HG02571 (cell line): ENCODE results near the gene ESAM.
"Not testable (repeated sequence)": the region's sequence is repeated elsewhere in the genome, so short reads cannot be mapped to it uniquely, and the experiment has no call there.

Source experiments
- ATAC-seq: cut with Tn5 transposase; IDR thresholded peaks from one replicate; pipeline ENCODE4 v1.9.1; 2021; ENCODE audit warnings: mild to moderate bottlenecking, moderate library complexity; ENCODE audit not compliant: unreplicated experiment

The ESAM gene

GRCh38 chr11:124776865-124777645 lies 15.0 kb upstream of the ESAM start:
- ATAC-seq = no peak

DNA sequence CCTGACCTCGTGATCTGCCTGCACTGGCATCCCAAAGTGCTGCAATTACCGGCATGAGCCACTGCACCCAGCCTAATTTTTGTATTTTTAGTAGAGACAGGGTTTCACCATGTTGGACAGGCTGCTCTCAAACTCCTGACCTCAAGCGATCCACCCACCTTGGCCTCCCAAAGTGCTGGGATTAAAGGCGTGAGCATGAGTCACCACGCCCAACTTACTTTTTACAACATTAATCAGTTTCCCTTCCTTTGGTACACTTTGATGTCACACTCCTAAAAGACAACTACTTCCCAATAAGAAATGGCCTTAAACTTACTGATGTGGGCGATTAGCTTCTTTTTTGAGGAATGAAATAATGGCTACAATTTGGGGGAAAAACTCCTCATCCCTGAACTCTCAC lies 8.9 kb upstream of the ESAM start:
- not testable (repeated sequence) for ATAC-seq

DNA sequence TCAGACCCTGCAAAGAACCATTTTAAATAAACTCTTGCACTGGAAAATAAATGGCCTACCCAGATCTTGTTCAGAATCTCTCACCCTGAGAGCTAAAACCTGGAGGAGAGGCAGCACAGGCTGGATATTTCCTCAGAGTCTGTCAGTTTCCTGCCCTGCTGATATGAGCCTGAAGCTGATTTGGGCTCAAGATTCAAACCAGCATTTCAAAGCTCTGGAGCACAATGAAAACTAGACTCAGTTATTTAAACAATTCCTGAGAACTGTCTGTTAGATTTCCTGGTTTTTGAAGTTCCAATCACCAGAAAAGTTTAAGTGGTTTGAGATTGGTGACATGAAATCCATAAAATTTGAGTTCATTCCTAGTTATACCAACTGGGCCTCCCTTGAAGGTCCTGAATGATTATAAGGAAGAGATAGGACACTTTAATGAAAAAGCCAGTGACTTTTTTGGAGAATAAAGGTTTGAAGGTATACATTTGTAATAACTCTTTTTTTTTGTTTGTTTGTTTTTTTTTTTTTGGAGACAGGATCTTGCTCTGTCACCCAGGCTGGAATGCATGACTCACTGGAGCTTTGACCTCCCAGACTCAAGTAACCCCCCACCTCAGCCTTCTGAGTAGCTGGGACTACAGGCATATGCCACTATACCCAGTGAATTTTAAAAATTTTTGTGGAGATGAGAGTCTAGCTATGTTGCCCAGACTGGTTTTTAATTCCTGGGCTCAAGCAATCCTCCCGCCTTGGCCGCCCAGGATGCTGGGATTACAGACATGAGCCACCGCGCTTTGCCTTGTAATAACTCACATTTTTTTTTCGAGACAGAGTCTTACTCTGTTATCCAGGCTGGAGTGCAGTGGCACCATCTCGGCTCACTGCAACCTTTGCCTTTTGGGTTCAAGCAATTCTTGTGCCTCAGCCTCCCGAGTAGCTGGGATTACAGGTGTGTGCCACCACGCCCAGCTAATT lies 8.0 kb upstream of the ESAM start:
- ATAC-seq = no peak

DNA sequence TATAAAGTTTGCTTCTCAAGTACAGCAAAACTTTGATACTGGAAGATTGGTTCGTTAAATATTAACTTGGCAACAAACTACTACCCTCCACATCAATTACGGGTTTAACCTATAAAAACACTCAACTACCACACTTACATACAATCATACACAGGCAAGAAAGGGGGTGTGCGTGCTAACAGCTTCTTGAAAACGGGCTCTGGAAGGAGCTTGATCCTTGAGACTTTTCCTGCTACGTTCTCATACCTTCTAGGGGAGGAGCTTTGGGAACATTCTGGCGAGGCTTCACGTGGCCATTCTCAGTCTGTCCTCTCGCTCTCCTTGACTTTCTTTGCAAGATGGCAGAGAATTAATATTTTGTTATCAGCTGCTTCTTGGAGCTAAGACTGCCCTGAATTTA lies 6.8 kb upstream of the ESAM start:
- ATAC-seq = no peak

- ATAC-seq = no peak
Measured at GRCh38 chr11:124766156-124766555, 4.1 kb upstream of the ESAM start.

GRCh38 chr11:124763156-124763947 lies 1.3 kb upstream of the ESAM start:
- no peak for ATAC-seq

DNA sequence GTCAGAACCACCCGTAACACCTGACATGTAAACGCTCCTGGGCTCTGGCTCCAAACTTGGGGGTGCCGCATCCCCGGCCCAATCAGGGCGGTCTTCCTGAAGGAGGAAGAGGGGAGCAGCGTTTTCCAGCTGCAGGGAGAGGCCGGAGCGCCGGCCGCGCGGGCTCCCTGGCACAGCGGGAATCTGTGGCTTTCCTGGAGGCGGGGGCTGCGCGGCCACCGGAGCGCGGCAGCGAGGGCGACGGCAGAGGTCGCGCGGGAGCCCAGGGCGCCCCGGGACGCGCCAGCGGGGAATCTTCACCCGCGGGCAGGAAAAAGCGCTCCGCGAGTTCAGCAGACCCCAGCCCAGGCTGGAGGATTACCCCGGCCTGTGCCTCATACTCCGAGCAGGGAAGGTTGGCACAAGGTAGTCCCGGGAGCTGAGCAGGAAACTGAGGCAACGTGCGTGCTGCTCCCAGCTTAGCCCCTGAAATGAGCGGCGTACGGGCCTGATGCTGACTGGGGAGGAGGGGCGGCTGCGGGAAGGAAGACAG lies 600 bp upstream of the ESAM start:
- peak; percentile 10 for ATAC-seq

GRCh38 chr11:124761301-124762104 lies 587 bp downstream of the ESAM start:
- no peak for ATAC-seq

DNA sequence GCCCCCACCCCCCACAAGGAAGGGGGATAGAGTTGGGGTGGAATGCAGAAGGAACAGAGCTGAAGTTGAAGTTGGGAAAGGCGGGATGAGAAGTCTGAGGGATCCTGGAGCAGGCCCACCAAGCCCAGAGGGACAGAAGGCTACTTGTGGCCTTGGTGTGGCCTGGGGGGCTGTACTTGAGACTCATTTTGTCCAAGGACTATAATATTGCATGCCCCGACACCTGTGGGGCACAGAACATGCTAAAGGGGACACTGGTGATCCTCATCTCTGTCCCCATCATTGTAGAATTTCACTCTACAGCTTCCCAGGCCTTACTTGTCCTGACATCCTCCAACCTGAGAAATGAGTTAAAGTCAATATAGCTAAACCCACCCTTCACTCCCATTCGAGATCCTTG lies 1.3 kb downstream of the ESAM start:
- no peak for ATAC-seq

GRCh38 chr11:124760205-124760652 lies 1.9 kb downstream of the ESAM start:
- ATAC-seq = no peak

DNA sequence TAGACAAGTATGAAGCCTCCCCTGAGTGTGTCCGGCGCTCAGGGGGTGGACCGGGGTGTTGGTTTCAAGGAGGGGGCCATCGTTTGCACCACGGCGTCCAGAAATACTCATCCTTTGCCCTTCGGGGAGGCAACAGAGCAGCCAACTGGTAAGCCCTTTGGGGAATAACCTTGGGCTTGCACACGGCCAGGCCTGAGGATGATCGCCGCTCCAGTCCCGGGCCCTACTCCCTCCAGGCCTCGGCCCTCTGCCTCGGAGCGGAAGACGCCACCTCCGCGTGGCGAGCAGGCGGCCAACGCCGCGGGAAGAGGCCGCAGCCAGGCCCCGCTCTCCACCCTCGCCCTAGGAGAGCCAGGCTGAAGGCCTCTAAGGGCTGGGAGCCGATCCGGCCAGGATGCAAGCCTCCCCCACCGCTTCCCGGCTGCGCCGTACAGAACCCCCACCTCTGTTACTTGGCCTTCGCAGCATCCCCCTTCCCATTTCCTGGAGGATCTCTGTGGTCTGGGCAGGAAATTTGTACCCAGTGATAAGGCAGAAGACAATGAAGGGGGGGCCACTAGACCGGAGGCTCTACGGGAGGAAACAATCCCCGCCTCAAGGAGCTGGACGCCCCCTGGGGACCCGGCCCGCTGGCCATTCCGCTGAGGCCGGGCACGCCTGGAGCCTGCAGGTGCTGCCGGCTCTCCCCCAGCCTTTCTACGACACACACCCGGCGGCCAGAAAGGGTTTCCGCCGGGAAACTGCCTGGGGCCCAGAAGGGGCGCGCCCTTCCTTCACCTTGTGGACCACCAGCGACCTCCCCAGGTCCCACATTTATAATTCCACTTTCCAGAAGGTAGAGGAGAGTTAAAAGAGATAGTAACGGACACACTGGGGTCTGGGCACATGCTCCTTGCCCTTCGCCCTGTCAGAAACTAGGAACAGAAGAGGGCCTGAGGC lies 2.6 kb downstream of the ESAM start:
- no peak for ATAC-seq

GRCh38 chr11:124758355-124759265 lies 3.5 kb downstream of the ESAM start:
- peak; percentile 47 for ATAC-seq

DNA sequence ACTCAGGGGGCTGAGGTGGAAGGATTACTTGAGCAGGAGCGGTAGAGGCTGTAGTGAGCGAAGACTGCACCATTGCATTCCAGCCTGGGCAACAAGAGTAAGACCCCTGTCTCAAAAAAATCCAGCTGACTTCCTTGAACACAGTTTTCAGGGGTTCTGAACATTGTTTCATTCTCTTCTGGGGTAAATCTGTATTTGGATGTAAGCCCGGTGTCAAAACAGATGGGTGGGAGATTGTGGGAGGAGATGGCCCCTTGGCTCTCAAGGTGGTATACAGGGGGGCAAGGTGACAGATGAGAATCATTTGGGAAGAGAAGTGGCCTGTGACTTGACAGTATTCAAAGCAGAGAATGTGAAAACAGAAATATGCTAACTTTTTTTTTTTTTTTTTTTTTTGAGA lies 4.8 kb downstream of the ESAM start:
- no peak for ATAC-seq

GRCh38 chr11:124756753-124757227 lies 5.3 kb downstream of the ESAM start:
- no peak for ATAC-seq

DNA sequence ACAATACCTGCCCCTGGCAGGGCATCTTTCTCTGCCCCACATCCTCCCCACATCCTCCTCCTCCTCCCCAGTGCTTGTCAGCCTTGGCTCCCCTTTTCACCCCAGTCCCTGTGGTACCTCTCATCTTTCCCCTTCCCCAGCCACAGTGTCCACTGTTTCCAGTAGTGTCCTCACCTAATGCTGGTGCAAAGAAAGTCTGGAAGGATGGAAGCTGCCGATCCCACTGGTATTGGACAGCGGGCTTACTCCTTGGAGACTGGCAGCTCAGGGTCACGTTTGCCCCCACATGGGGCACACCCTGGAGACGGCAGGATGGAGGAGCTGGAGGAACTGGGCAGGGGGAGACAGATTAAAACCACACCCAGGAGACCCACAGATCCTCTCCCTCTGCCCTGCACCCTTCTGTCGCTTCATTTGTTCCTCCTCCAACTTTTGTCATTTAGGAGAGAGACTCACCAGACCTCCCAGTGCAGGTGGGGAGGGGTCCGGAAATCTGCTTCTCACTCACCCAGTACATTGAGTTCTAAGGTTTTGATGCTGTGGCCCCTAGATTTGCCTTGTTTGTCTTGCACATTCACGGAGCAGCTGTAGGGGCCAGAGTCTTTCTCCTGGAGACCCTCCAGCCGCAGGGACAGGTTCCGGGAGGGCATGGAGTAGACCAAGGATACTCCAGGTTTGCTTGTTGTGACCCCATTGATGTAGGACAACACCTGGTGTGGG lies 5.9 kb downstream of the ESAM start:
- ATAC-seq = no peak

DNA sequence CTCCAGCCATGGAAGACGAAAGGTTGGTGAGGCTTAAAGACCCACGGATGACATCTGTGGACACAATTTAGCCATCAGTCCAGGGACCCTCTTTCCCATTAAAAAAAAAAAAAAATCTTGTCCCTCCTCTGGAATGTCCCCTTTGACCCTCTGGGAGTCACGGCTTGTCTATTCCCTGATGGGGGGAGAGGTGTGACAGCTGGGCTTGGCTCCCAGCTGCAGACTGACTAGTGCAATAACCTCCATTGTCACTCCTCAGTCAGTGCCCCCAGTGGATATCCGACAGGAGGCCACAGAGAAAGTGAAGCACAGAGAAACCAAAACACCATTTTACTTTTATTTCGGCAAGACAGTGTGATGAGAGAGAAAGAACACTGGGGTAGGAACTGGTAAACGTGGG lies 7.4 kb downstream of the ESAM start:
- no peak for ATAC-seq

DNA sequence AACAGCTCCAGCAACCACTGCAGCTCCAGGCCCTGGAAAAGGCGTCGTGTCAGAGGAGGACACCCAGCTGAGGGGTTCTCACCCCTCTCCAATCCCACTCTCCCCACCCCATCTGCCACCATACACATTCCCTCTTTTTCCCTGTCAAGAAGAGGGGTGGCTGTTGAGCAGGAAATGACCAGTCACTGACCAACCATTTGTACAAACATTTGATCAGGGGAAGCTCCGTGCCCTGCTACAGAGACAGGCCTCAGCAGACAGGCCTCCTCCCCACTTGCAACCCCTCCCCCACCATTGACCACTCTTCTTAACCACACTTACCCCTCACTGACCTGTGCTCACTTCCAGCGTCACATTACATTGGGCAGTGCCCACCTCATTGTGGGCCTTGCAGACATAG lies 7.8 kb downstream of the ESAM start:
- ATAC-seq = no peak
